Endodermal cell (in vitro differentiated cells): ENCODE measurements around the gene C5orf15. TPM values are rescaled to one million over a fixed set of nuclear protein-coding genes. Genes with fewer than 3 reads are reported as not detected.

Experiments
- DNase-seq: peaks from one replicate; pipeline ENCODE4 v3.0.0-alpha.2; 2017
- H3K27ac ChIP-seq: 2 replicates; pipeline ENCODE4 v1.5.1; 2013; ENCODE audit warnings: mild to moderate bottlenecking, low read depth, low read length, moderate library complexity
- H3K27me3 ChIP-seq: 2 replicates; pipeline ENCODE4 v1.6.1; 2013; ENCODE audit warnings: mild to moderate bottlenecking, low read length, moderate library complexity; ENCODE audit not compliant: insufficient read depth, control insufficient read depth, poor library complexity, severe bottlenecking
- H3K36me3 ChIP-seq: 2 replicates; pipeline ENCODE4 v1.7.0; 2013; ENCODE audit warnings: mild to moderate bottlenecking, low read length, moderate library complexity; ENCODE audit not compliant: control insufficient read depth, insufficient read depth
- H3K4me1 ChIP-seq: one replicate; pipeline ENCODE4 v1.7.0; 2013; ENCODE audit warnings: low read length; ENCODE audit not compliant: control insufficient read depth, insufficient read depth
- H3K4me3 ChIP-seq: 2 replicates; pipeline ENCODE4 v1.5.1; 2013; ENCODE audit warnings: mild to moderate bottlenecking, low read length, moderate library complexity
- H3K9ac ChIP-seq: 2 replicates; pipeline ENCODE4 v1.6.1; 2013; ENCODE audit warnings: mild to moderate bottlenecking, low read length, moderate library complexity; ENCODE audit not compliant: poor library complexity, severe bottlenecking; ENCODE audit errors: extremely low read depth
- H3K9me3 ChIP-seq: 2 replicates; pipeline ENCODE4 v1.6.1; 2013; ENCODE audit warnings: mild to moderate bottlenecking, low read length, moderate library complexity; ENCODE audit not compliant: control insufficient read depth
- H3K27ac Mint-ChIP-seq: 2 replicates; pipeline ENCODE4 v1.8.0; 2020; ENCODE audit warnings: mixed read lengths
- H3K27me3 Mint-ChIP-seq: 2 replicates; pipeline ENCODE4 v1.8.0; 2021; ENCODE audit warnings: mild to moderate bottlenecking, mixed read lengths; ENCODE audit not compliant: insufficient read depth
- H3K36me3 Mint-ChIP-seq: 2 replicates; pipeline ENCODE4 v1.8.0; 2020; ENCODE audit warnings: low read depth, mixed read lengths
- H3K4me1 Mint-ChIP-seq: 2 replicates; pipeline ENCODE4 v1.8.0; 2020; ENCODE audit warnings: mixed read lengths
- H3K4me3 Mint-ChIP-seq: 2 replicates; pipeline ENCODE4 v1.8.0; 2020; ENCODE audit warnings: mild to moderate bottlenecking, moderate library complexity, mixed read lengths
- H3K9me3 Mint-ChIP-seq: 2 replicates; pipeline ENCODE4 v1.8.0; 2020; ENCODE audit warnings: mild to moderate bottlenecking, mixed read lengths
- CTCF ChIP-seq: fragments of 200-600 bp; sonication (generic); conservative IDR thresholded peaks from 2 replicates; pipeline ENCODE4 v1.5.0; 2021; ENCODE audit warnings: antibody characterized with exemption, mild to moderate bottlenecking
- WGBS, 2 experiments: methylation state at CpG; one replicate each; pipeline versions ENCODE4 v1.1.5 to v1.1.7; 2013; ENCODE audit warnings: missing lambda C conversion rate in 2 of 2, mixed read lengths in 1 of 2; ENCODE audit not compliant: insufficient coverage in 1 of 2, insufficient read length in 1 of 2; 5-methylcytosine and 5-hydroxymethylcytosine counted together
- total RNA-seq, 2 donors: library from RNA; stranded (reverse); fragmentation: NEBNext Ultra II Directional in 1 of 2; extraction: Animal tissue kit (Norgen Biotek cat#: 25700) in 1 of 2; gene quantifications; 2 replicates in 1 of 2; 3 replicates in 1 of 2; pipeline ENCODE4 v1.2.1, GENCODE V29; 2021

The C5orf15 gene
- total RNA-seq, 2 donors from 2014 or later = 37.6 to 37.7 TPM

DNA sequence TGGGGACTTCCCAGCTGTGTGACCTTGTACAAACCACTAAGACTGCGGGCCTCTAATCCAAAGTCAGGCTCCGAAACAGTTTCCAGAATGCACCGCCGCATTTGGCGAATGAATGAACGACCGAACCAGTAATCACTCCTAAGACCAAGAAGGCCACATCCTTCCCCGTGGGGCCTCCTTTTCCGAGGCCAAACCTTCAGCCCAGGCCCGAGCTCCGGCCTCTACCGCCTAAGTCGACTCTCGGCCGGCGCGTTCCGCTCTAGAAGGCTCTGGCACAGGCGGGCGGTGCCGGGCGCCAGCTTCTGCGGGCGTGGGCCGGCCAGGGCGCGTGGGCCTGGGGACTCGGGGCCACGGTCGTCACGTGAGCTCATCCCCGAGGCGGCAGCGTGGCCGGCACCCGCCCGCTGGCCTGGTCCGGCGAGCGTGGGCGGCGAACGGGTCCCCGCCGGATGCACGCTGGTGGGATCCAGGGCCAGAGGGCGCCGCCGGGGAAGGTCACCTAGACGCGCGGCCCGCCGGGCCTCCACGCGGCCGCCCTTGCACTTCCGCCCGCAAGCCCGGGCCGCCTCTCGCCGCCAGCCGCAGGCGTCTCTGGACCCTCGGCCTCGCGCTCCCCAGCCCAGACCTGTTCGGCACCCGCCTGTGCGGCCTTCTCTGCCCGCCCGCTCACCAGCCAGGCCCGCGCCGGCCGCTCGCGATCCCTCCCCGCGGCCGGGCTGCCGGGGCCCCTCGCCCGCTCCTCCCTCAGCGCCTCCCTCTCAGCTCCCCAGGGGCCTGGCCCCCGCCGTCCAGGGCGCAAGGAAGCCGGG lies 35.6 kb upstream of the C5orf15 start:
- Histone ChIP-seq H3K4me1 (peaks cover 4% of the 10 kb centered on the region), H3K27ac (peak overlapping the region; percentile 75), H3K4me3 (peak overlapping the region; percentile 99), H3K9ac (peak overlapping the region; percentile 80), H3K9me3 (no peaks in the 10 kb centered on the region), H3K27me3 (no peaks in the 10 kb centered on the region), H3K36me3 (peaks cover 20% of the 10 kb centered on the region)
- H3K27ac Mint-ChIP-seq = peak overlapping the region; percentile 89
- TF ChIP-seq CTCF = no peak
- H3K4me1 Mint-ChIP-seq = peaks cover 23% of the 10 kb centered on the region
- H3K9me3 Mint-ChIP-seq = no peaks in the 10 kb centered on the region
- 0 to 1% methylated on average over 25 to 90 of the region's 90 CpGs for WGBS, 2 experiments
- no peaks in the 10 kb centered on the region for H3K27me3 Mint-ChIP-seq
- peak overlapping the region; percentile 85 for H3K4me3 Mint-ChIP-seq
- peak; percentile 68 for DNase-seq
- H3K36me3 Mint-ChIP-seq = peaks cover 14% of the 10 kb centered on the region

GRCh38 chr5:134003064-134003816 lies 34.8 kb upstream of the C5orf15 start:
- Histone ChIP-seq H3K27me3 (no peaks in the 10 kb centered on the region), H3K9me3 (no peaks in the 10 kb centered on the region), H3K9ac (peak overlapping the region; percentile 80), H3K4me3 (peak overlapping the region; percentile 99), H3K4me1 (peaks cover 4% of the 10 kb centered on the region), H3K36me3 (peaks cover 20% of the 10 kb centered on the region), H3K27ac (no peak overlapping the region)
- H3K27me3 Mint-ChIP-seq = no peaks in the 10 kb centered on the region
- peak overlapping the region; percentile 89 for H3K27ac Mint-ChIP-seq
- 21 to 30% methylated on average over 3 to 11 of the region's 11 CpGs for WGBS, 2 experiments
- H3K36me3 Mint-ChIP-seq = peaks cover 14% of the 10 kb centered on the region
- TF ChIP-seq CTCF = no peak
- no peak for DNase-seq
- peaks cover 23% of the 10 kb centered on the region for H3K4me1 Mint-ChIP-seq
- peak overlapping the region; percentile 85 for H3K4me3 Mint-ChIP-seq
- no peaks in the 10 kb centered on the region for H3K9me3 Mint-ChIP-seq

GRCh38 chr5:134001938-134002731 lies 33.7 kb upstream of the C5orf15 start:
- Histone ChIP-seq H3K9ac (no peak overlapping the region), H3K27ac (no peak overlapping the region), H3K36me3 (peaks cover 20% of the 10 kb centered on the region), H3K4me3 (peak overlapping the region; percentile 99), H3K9me3 (no peaks in the 10 kb centered on the region), H3K4me1 (peaks cover 4% of the 10 kb centered on the region), H3K27me3 (no peaks in the 10 kb centered on the region)
- no peak for DNase-seq
- H3K27me3 Mint-ChIP-seq = no peaks in the 10 kb centered on the region
- H3K4me1 Mint-ChIP-seq = peaks cover 23% of the 10 kb centered on the region
- peaks cover 14% of the 10 kb centered on the region for H3K36me3 Mint-ChIP-seq
- TF ChIP-seq CTCF = no peak
- no peaks in the 10 kb centered on the region for H3K9me3 Mint-ChIP-seq
- whole genome bisulfite sequencing, 2 experiments = 95 to 96% methylated on average over 10 to 13 of the region's 13 CpGs
- H3K27ac Mint-ChIP-seq = peak overlapping the region; percentile 63
- H3K4me3 Mint-ChIP-seq = peak overlapping the region; percentile 85
